ENCODE data around the gene CRELD2.

- no peak for TF ChIP-seq EZH2 (IDR thresholded peaks at IDR 0.05; ENCODE audit: borderline replicate concordance, low read length)
- TF ChIP-seq, protein P1, sequence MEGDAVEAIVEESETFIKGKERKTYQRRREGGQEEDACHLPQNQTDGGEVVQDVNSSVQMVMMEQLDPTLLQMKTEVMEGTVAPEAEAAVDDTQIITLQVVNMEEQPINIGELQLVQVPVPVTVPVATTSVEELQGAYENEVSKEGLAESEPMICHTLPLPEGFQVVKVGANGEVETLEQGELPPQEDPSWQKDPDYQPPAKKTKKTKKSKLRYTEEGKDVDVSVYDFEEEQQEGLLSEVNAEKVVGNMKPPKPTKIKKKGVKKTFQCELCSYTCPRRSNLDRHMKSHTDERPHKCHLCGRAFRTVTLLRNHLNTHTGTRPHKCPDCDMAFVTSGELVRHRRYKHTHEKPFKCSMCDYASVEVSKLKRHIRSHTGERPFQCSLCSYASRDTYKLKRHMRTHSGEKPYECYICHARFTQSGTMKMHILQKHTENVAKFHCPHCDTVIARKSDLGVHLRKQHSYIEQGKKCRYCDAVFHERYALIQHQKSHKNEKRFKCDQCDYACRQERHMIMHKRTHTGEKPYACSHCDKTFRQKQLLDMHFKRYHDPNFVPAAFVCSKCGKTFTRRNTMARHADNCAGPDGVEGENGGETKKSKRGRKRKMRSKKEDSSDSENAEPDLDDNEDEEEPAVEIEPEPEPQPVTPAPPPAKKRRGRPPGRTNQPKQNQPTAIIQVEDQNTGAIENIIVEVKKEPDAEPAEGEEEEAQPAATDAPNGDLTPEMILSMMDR (IDR thresholded peaks at IDR 0.05; ENCODE audit: low read length) = no peak
Measured at GRCh38 chr22:49916831-49917230, 1.6 kb upstream of the CRELD2 start.

All from OCI-LY1 (cell line).